Osteocyte (in vitro differentiated cells): ENCODE measurements around the gene GET3. TPM values are rescaled to one million over a fixed set of nuclear protein-coding genes. Genes with fewer than 3 reads are reported as not detected.
A peak's percentile ranks its signal among the peaks of the same experiment; 100 is the strongest.
"Not testable (repeated sequence)": the region's sequence is repeated elsewhere in the genome, so short reads cannot be mapped to it uniquely, and the experiment has no call there.

Experiments used
- DNase-seq: peaks from one replicate; pipeline ENCODE4 v3.0.0; 2021; ENCODE audit warnings: mixed read lengths; ENCODE audit not compliant: unreplicated experiment; ENCODE audit errors: extremely low spot score
- H3K27ac Mint-ChIP-seq: one replicate; pipeline ENCODE4 v1.8.0; 2021; ENCODE audit warnings: mild to moderate bottlenecking, mixed read lengths; ENCODE audit not compliant: unreplicated experiment
- H3K27me3 Mint-ChIP-seq: one replicate; pipeline ENCODE4 v1.8.0; 2021; ENCODE audit warnings: mixed read lengths; ENCODE audit not compliant: unreplicated experiment
- H3K36me3 Mint-ChIP-seq: one replicate; pipeline ENCODE4 v1.8.0; 2021; ENCODE audit warnings: mixed read lengths; ENCODE audit not compliant: unreplicated experiment
- H3K4me1 Mint-ChIP-seq: one replicate; pipeline ENCODE4 v1.8.0; 2021; ENCODE audit warnings: mixed read lengths; ENCODE audit not compliant: unreplicated experiment
- H3K4me3 Mint-ChIP-seq: one replicate; pipeline ENCODE4 v1.8.0; 2021; ENCODE audit warnings: mild to moderate bottlenecking, moderate library complexity, mixed read lengths; ENCODE audit not compliant: unreplicated experiment
- H3K9me3 Mint-ChIP-seq: one replicate; pipeline ENCODE4 v1.8.0; 2021; ENCODE audit warnings: mixed read lengths; ENCODE audit not compliant: unreplicated experiment
- CTCF ChIP-seq: fragments of 200-600 bp; sonication (generic); IDR thresholded peaks from 2 replicates; pipeline ENCODE4 v1.5.0; 2021; ENCODE audit warnings: antibody characterized with exemption, mild to moderate bottlenecking, moderate library complexity
- total RNA-seq: library from RNA; stranded (reverse); gene quantifications from 2 replicates; pipeline ENCODE4 v1.2.1, GENCODE V29; 2021

Gene GET3
- total RNA-seq, 1 donor from 2014 or later = 72.1 TPM

GRCh38 chr19:12722566-12723380 is 14.5 kb upstream of the GET3 start:
- H3K4me1 Mint-ChIP-seq = peaks cover 32% of the 10 kb centered on the region
- H3K4me3 Mint-ChIP-seq = peak overlapping the region; percentile 91
- peak overlapping the region; percentile 96 for H3K27ac Mint-ChIP-seq
- no peak for TF ChIP-seq CTCF
- H3K36me3 Mint-ChIP-seq = peaks cover 8% of the 10 kb centered on the region
- no peaks in the 10 kb centered on the region for H3K9me3 Mint-ChIP-seq
- no peaks in the 10 kb centered on the region for H3K27me3 Mint-ChIP-seq
- DNase-seq = peak; percentile 97

DNA sequence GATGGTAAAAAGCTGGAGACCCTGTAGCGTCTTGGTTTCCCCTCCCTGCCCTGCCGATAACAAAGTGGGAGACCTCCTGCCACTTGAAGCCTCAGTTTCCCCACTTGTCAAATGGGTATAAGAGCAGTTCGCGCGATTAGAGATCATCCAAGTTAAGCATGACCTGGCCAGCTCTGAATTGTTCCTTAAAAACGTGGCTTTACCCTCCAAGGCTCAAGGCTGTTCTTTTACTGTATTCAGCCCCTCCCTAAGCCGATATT is 14.0 kb upstream of the GET3 start:
- Mint-ChIP-seq H3K27ac (peak overlapping the region; percentile 96), H3K27me3 (no peaks in the 10 kb centered on the region), H3K36me3 (peaks cover 10% of the 10 kb centered on the region), H3K9me3 (no peaks in the 10 kb centered on the region), H3K4me3 (peak overlapping the region; percentile 91), H3K4me1 (peaks cover 32% of the 10 kb centered on the region)
- DNase-seq = no peak
- no peak for TF ChIP-seq CTCF

GRCh38 chr19:12723641-12724426 is 13.5 kb upstream of the GET3 start, which contains the start of gene TNPO2:
Gene TNPO2, minus strand, starts transcription at chr19:12723932. Its CDS starts 2,955 bp downstream, at chr19:12720977.
- Mint-ChIP-seq H3K4me3 (peak within 1 kb of the TSS; percentile 91), H3K27me3 (no peaks in the 10 kb centered on the region), H3K36me3 (peaks cover 5% of the 10 kb centered on the region), H3K9me3 (no peaks in the 10 kb centered on the region), H3K27ac (peak within 1 kb of the TSS; percentile 96), H3K4me1 (peaks cover 31% of the 10 kb centered on the region)
- no peak for TF ChIP-seq CTCF
- no peak for DNase-seq

DNA sequence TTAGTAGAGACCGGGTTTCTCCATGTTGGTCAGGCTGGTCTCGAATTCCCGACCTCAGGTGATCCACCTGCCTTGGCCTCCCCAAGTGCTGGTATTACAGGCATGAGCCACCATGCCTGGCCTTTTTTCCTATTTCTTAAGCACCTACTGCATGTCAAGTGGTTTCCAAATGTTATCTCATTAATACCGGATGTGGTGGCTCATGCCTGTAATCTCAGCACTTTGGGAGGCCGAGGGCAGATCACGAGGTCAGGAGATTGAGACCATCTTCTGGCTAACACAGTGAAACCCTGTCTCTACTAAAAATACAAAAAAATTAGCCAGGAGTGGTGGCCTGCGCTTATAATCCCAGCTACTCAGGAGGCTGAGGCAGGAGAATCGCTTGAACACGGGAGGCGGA is 11.7 kb upstream of the GET3 start:
- H3K4me1 Mint-ChIP-seq = peaks cover 30% of the 10 kb centered on the region
- not testable (repeated sequence) for H3K27ac Mint-ChIP-seq, DNase-seq, H3K27me3 Mint-ChIP-seq, H3K4me3 Mint-ChIP-seq, H3K9me3 Mint-ChIP-seq
- H3K36me3 Mint-ChIP-seq = peaks cover 15% of the 10 kb centered on the region

DNA sequence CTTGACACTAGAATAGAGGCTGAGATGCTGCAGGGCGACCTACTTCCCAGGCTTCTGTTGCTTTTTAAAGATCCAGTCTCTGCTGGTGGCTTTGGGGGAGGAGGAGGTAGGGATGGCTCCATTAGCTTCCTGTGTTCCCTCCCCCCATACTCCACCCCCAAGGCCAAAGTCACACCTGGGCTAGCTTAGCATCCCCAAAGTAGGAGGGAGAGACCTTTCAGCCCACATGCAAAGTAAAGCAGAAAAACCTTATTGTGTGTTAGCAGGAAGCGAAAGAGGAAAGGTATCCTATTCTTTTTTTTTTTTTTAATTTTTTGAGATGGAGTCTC is 10.3 kb upstream of the GET3 start:
- no peak for TF ChIP-seq CTCF
- Mint-ChIP-seq H3K4me3 (no peak overlapping the region), H3K9me3 (no peaks in the 10 kb centered on the region), H3K4me1 (peaks cover 23% of the 10 kb centered on the region), H3K27ac (no peak overlapping the region), H3K27me3 (no peaks in the 10 kb centered on the region), H3K36me3 (peaks cover 16% of the 10 kb centered on the region)
- DNase-seq = no peak
